ENCODE results near the gene TRIM46.
"Not testable (repeated sequence)": the region's sequence is repeated elsewhere in the genome, so short reads cannot be mapped to it uniquely, and the experiment has no call there.

TRIM46 gene

DNA sequence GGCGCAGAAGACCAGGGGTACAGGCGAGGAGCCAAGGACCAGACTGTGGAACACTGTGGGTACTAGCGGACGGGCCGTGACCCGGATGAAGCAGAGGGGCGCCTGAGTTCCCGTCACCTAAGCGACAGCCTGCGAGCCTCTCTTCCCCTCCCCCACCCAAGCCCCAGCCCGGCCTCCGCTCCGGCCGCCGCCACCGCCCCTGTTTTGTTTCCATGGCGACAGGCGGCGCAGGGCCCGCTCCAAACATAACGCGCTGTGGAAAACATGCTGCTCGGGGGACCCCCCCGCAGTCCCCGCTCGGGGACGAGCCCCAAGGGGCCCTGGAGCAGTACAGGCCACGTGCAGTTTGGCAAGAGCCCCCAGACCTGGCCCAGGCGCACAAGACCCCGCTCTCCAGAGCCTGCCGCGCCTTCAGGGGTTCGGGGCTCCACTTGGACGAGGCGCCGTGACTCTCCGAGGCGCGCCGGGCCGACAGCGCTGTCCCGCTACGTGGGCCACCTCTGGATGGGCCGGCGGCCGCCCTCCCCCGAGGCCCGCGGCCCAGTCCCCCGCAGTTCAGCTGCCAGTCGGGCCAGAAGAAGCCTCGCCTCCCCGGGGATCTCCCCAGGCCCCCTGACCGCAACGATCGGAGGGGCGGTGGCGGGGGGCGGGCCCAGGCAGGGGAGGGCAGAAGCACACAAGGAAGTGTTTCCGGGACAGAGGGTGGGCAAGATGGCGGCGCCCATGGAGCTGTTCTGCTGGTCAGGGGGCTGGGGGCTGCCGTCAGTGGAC is 35.1 kb downstream of the TRIM46 start, which contains the start of gene MTX1:
MTX1 (plus strand) TSS at position 155 of the 771 bp plus-strand sequence; CDS start at position 265, 110 bp downstream.
- peak; percentile 76 for DNase-seq

DNA sequence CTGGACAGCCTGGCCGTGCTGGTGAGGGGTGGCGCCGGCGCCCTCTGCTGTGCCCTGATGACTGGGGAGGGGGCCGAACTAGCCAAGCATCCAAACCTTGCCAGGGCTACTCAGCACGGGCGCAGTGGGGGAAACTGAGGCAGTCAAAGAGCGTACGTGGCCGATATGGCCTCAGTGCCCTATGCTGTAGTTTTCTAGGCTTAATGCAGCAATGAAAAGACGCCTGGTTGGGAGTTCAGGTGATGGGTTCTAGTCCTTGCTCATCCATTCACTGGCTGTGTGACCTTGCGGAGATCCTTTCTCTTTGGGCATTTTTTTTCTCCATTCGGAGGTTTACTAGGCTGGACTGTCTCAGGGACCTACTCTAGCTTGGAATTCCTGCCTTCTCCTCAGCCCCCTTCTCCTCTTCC is 35.7 kb downstream of the TRIM46 start:
- no peak for DNase-seq

DNA sequence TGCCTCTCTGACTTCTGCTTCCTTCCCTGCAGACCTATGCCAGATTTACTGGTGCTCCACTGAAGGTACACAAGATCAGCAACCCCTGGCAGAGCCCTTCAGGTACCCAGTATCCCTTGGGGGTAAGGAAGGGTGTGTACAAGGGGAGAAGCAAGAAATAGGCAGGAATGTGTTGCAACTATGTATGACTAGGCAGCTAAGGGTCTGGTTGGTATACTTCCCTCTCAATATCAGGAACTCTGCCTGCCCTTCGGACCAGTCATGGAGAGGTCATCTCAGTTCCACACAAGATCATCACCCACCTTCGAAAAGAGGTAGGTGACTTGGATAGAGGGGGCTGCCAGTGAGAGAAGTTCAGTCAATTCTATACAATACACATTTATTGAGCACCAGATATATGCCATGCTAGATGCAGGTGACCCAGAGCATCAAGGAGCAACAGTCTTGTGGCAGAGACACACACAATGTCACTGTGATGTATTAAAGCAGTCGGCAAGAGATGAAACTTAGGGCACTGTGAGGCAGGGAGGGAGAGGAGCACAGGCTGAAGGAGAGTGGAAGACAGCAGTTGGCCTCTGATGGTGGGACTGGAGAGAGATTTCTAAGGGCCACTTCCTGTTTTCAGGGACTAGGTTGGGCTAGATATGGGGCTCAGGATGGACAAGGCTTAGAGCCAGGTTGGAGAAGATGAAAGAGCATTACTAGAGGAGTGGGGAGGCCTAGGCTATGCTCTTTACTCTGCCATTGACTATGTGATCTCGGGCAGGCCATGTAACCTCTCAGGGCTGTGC is 36.9 kb downstream of the TRIM46 start:
- no peak for DNase-seq

DNA sequence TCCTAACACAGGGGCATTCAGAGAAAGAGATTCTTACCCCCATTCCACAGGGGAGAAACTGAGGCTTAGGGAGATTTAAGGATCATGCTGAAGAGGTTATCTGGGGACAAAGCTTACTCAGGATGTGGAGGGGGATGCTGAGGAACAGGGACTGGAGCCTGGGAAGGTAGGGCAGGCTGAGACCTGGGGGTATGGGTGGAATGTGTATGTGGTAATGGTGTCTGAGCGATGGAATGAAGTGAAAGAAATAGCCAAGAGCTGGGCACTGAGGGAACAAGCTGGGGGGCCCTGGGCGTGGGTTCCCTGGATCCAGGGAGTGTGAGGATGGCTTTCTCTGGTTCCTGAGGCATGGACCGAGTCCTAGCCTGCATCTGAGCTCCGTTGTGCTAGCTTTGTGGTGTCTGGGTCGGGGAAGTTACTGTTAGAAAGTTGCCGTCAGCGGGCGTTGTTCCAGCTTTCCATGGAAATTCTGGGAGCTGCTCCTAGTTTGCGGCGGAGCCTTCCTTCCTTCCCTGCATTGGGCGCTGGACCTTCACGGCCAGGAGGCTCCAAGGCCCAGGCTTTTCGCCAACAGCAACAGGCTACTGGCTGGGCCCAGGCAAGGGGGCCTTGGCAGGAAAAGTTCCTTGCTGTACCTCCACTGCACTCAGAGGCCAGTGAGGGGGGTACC is 37.9 kb downstream of the TRIM46 start:
- not testable (repeated sequence) for DNase-seq

DNA sequence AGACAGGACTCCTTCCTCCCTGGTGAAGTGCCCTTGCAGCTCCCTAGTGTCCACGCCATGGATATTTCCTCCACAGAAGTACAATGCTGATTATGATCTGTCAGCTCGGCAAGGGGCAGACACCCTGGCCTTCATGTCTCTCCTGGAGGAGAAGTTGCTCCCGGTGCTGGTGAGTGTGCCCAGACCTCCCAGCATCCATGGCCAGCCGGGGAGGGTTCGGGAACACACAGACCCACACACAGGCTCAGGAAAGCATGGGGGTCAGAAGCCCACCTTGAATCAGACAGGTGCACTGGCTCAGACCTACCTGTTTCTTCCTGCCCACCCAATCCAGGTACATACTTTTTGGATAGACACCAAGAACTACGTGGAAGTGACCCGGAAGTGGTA is 38.4 kb downstream of the TRIM46 start:
- not testable (repeated sequence) for DNase-seq

DNA sequence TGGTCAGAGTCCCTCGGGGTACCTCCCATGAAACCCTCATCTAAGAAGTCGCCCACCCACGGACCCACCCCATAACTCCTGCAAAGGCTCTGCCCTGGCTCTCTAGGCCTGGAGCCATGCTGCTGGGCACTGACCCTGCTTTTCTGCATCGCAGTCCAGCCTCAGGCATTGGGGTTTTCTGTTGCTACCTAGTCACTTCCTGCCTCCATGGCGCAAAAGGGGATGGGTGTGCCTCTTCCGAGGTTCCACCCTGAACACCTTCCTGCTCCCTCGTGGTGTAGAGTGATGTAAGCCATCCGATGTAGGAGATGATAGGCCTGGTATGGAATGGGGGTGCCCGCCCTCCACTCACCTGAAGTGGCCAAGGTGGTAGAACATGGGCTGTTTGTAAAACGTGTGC is 41.1 kb downstream of the TRIM46 start:
- not testable (repeated sequence) for DNase-seq

DNA sequence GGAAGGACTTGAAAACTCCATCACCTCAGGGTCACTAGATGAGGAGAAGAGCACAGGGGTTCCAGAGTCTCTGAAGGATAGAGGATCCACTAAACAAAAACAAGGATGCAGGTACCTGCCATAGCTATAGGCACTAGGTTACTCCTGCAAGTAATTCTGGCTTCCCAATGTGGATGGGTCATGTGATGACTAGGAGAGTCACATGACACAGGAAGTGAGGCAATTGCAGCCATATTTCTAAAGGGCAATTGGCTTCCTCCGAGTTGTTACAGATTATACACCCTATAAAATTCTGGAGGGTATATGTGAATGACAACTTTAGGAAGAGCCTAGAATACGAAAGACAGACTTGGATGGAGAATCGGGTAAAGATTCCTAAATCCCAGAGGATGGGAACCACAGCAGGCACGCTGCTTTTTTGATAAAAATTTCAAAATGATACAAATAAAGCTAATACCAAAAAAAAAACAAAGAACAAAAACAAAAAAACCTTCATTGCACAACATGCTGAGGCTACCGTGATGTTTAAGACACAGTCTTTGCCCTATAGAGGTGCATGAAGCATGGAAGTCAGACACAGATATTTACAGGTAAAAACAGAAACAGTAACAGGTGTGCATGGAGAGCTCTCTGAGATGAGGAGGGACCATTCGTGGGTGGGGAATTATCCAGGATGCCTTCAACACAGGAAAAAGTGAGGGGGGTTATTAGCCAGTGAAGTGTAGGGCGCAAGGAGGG is 45.4 kb downstream of the TRIM46 start:
- no peak for DNase-seq

DNA sequence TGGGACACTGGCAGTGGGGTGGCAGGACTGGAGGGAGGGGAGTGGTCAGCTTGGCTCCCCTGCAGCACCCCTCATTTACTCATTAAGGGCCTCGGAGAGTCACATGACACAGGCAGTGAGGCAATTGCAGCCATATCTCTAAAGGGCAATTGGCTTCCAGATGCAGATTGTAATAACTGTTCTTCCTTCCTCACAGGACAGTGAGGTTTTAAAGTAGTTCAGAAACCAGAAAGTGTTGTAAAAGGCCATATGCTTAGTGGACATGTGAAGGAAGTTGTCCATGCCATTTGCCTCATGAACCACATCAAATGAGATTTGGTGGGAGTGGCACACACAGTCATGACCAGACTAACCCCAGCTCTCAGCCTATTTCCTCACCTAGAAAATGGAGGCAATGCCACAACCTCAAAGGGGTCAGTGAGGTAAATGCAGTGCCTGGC is 46.0 kb downstream of the TRIM46 start:
- DNase-seq: no peak

DNA sequence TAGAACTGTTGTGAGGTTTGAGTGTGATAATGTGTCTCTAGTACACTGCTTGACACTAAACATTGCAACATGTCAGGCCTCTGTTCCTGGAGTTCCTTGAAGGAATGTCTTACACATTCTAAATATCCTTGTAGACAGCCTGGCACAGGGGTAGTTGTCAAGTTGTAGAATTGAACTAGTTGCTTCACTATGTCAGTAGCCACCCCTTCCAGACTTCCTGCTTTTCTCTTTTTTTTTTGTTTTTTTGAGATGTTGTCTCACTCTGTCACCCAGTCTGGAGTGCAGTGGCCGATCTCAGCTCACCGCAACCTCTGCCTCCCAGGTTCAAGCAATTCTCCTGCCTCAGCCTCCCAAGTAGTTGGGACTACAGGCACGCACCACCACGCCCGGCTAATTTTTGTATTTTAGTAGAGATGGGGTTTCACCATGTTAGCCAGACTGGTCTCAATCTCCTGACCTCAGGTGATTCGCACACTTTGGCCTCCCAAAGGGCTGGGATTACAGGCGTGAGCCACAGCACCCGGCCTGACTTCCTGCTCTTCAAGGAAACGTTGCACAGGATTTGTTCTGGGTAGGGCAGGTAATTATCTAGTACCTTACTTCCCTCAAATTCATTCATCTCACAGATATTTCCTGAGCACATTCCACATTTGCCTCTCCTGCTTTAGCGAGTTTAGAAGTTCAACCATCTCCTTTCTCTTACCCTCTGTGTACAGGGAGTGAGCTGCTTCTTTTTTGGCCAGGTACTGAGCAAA is 46.7 kb downstream of the TRIM46 start:
- DNase-seq: not testable (repeated sequence)

DNA sequence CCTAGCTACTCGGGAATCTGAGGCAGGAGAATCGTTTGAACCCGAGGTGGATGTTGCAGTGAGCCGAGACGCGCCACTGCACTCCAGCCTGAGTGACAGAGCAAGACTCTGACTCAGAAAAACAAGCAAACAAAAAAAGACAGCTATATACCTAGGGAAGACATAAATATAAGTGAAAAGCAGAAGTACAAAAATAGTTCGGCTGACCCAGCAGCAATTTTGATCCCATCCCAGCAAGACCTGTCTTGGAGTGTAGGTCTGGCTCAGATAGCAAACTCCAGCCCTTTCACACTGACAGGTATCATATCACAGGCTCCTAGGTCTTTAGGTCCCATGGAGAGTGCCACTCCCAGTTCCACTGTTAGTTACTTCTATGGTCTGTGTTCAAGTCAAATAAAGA is 49.4 kb downstream of the TRIM46 start:
- DNase-seq: no peak

DNA sequence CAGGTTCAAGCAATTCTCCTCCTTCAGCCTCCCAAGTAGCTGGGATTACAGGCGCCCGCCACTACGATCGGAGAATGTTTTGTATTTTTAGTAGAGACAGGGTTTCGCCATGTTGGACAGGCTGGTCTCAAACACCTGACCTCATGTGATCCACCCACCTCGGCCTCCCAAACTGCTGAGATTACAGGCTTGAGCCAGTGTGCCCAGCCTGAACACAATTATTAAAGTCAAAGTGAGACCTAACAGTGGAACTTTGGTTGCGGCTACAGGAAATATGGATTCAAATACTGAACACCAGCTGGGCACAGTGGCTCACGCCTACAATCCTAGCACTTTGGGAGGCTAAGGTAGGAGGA is 51.7 kb downstream of the TRIM46 start:
- not testable (repeated sequence) for DNase-seq

DNA sequence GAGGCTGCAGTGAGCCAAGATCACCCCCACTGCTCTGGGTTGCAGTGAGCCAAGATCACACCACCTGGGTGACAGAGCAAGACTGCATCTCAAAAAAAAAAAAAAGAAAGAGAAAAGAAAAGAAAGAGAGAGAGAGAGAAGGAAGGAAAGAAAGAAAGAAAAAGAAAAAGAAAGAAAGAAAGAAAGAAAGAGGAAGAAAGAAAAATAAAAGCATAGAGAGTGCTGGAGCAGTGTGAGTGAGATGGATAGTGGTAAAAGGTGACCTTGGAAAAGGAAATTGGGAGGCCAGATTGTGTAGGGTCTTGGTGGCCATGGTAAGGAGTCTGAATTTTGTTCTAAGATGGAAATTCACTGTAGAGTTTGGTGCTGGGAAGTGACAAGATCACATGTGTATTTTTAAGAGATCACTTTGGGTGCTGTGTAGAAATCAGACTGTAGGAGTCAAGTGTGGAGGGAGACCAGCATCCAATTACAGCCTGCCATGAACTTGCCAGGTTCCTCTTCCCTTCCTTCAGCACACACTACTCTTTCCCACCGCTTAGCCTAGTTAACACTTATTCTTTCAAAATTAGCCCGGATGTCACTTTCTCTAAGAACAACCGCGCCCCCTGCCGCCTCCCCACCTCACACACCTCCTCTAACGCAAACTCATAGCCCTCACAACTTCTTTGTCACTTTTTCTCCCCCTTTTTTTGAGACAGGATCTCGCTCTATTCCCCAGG is 52.7 kb downstream of the TRIM46 start:
- DNase-seq: peak; percentile 73

DNA sequence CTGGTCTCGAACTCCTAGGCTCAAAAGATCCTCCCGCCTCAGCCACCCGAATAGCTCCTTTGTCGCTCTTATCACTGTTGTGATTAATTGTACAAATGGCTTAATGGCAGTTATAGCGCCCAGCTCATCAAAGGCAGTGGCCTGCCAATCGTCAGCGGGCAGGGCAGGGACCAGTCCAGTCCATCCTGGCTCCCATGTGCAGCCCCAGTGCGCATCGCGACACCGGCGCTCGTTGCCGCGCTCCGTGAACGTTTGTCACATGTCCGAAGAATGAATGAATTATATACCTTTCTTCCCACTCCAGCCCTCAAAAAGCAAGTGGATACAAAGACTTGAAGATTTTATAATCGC is 53.2 kb downstream of the TRIM46 start:
- peak; percentile 73 for DNase-seq

DNA sequence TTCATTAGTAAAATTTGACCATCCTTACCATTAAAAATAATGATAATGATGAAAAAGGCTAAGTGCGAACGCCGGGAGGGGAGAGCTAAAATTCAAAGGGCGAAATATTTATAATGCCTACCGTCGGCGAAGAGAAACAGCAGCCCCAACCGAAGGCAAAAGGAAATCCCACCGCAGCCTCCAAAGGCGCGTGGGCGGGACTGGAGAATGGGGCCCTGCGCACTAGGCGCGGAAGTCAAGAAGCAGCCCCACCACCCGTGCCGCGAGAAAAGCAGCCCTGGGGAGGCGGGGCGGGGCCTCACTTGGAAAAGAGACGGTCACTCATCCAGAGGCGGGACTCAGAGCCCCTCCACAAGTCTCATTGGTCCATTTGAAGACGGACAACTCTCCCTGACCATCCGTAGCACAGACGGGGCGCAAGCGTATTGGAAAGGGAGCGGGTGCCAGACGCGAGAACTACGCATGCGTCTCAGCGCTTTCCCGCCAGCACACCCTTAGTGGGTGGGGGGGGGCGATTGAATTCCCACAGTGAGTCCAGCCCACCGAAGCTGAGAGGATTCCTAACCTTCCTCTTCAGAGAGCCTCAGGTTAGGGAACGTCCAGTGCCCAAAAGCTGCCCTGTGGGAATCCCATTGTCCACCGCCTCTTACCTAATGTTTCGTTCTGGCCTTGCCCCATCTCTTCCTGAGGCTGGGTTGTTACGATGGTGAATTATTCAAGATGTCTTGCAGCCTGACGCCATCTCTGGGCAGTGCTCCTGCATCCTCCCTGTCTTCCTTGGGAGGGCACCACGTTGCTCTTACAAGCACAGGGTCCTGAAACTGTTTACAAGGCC is 53.8 kb downstream of the TRIM46 start:
- peak; percentile 99 for DNase-seq

DNA sequence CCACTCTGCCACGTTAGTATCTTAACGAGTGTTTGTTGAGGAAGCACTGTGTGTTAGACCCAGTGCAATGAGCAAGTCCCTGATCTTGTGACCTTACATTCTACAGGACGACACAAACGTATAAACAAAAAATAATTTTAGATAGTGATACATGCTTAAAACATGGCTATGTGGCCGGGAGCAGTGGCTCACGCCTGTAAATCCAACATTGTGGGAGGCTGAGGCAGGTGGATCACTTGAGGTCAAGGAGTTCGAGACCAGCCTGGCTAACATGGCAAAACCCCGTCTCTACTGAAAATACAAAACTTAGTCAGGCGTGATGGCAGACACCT is 54.4 kb downstream of the TRIM46 start:
- DNase-seq: no peak

DNA sequence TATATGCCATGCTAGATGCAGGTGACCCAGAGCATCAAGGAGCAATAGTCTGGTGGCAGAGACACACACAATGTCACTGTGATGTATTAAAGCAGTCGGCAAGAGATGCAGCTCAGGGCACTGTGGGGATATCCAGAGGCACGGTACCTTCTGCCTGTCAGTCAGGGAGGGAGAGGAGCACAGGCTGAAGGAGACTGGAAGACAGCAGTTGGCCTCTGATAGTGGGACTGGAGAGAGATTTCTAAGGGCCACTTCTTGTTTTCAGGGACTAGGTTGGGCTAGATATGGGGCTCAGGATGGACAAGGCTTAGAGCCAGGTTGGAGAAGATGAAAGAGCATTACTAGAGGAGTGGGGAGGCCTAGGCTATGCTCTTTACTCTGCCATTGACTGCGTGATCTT is 57.7 kb downstream of the TRIM46 start:
- DNase-seq: not testable (repeated sequence)

DNA sequence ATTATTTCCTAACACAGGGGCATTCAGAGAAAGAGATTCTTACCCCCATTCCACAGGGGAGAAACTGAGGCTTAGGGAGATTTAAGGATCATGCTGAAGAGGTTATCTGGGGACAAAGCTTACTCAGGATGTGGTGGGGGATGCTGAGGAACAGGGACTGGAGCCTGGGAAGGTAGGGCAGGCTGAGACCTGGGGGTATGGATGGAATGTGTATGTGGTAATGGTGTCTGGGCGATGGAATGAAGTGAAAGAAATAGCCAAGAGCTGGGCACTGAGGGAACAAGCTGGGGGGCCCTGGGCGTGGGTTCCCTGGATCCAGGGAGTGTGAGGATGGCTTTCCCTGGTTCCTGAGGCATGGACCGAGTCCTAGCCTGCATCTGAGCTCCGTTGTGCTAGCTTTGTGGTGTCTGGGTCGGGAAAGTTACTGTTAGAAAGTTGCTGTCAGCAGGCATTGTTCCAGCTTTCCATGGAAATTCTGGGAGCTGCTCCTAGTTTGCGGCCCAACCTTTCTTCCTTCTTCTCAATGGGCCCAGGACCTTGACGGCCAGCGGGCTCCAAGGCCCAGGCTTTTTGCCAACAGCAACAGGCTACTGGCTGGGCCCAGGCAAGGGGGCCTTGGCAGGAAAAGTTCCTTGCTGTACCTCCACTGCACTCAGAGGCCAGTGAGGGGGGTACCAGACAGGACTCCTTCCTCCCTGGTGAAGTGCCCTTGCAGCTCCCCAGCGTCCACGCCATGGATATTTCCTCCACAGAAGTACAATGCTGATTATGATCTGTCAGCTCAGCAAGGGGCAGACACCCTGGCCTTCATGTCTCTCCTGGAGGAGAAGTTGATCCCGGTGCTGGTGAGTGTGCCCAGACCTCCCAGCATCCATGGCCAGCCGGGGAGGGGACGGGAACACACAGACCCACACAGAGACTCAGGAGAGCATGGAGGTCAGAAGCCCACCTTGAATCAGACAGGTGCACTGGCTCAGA is 58.6 kb downstream of the TRIM46 start:
- not testable (repeated sequence) for DNase-seq

DNA sequence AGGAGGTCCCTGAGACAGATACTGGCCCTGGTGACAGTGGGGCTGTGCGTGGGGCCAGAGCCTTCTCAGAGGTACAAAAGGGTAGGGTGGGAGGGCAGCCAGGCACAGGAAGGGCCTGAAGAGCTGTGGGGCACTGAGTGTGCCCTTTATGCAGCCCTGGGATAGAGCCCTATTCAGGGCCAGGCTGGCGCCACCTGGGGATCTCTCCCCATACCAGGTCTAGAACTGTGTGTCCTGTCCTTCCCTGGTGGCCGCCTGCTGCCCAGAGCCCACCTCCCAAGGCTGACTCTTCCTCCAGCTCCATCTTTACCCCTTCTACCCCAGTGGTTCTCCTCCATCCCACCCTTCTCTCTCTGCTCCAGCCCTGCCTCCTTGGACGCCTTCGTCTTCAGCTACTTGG is 59.9 kb downstream of the TRIM46 start:
- DNase-seq: not testable (repeated sequence)

All from NK-92 treated with Interleukin-12 subunit alpha and Interleukin-12 subunit beta, amount 100 ng/mL, for 24 hours (cell line).